Ishikawa (cell line): ENCODE measurements around the gene PCBP3.

Experiments used
- CEBPB ChIP-seq: IDR thresholded peaks from 2 replicates; pipeline ENCODE4 v1.6.1; 2012
- CREB1 ChIP-seq: IDR thresholded peaks from 2 replicates; pipeline ENCODE4 v1.6.1; 2012; ENCODE audit warnings: low read depth
- EGR1 ChIP-seq: IDR thresholded peaks from 2 replicates; pipeline ENCODE4 v1.6.1; 2012
- EP300 ChIP-seq: IDR thresholded peaks from 2 replicates; pipeline ENCODE4 v1.6.1; 2012; ENCODE audit warnings: borderline replicate concordance
- FOXM1 ChIP-seq: IDR thresholded peaks from 2 replicates; pipeline ENCODE4 v1.6.1; 2012; ENCODE audit warnings: low read depth, borderline replicate concordance
- NFIC ChIP-seq: IDR thresholded peaks from 2 replicates; pipeline ENCODE4 v1.6.1; 2012
- RAD21 ChIP-seq: IDR thresholded peaks from 2 replicates; pipeline ENCODE4 v1.6.1; 2012; ENCODE audit warnings: low read depth
- REST ChIP-seq: IDR thresholded peaks from 2 replicates; pipeline ENCODE4 v1.6.1; 2012; ENCODE audit warnings: low read depth, mild to moderate bottlenecking
- TAF1 ChIP-seq: IDR thresholded peaks from 2 replicates; pipeline ENCODE4 v1.6.1; 2012; ENCODE audit warnings: low read depth, mild to moderate bottlenecking
- TCF12 ChIP-seq: IDR thresholded peaks from 2 replicates; pipeline ENCODE4 v1.6.1; 2012; ENCODE audit warnings: low read depth
- TEAD4 ChIP-seq: IDR thresholded peaks from 2 replicates; pipeline ENCODE4 v1.6.1; 2012
- YY1 ChIP-seq: IDR thresholded peaks from 2 replicates; pipeline ENCODE4 v1.6.1; 2012; ENCODE audit warnings: low read depth
- ZBTB7A ChIP-seq: IDR thresholded peaks from 2 replicates; pipeline ENCODE4 v1.6.1; 2012; ENCODE audit warnings: low read depth
- TF ChIP-seq, protein P1 (sequence below): IDR thresholded peaks from 2 replicates; pipeline ENCODE4 v1.6.1; 2012
- TF ChIP-seq, protein P2 (sequence below): IDR thresholded peaks from 2 replicates; pipeline ENCODE4 v1.6.1; 2012

PCBP3 gene

DNA sequence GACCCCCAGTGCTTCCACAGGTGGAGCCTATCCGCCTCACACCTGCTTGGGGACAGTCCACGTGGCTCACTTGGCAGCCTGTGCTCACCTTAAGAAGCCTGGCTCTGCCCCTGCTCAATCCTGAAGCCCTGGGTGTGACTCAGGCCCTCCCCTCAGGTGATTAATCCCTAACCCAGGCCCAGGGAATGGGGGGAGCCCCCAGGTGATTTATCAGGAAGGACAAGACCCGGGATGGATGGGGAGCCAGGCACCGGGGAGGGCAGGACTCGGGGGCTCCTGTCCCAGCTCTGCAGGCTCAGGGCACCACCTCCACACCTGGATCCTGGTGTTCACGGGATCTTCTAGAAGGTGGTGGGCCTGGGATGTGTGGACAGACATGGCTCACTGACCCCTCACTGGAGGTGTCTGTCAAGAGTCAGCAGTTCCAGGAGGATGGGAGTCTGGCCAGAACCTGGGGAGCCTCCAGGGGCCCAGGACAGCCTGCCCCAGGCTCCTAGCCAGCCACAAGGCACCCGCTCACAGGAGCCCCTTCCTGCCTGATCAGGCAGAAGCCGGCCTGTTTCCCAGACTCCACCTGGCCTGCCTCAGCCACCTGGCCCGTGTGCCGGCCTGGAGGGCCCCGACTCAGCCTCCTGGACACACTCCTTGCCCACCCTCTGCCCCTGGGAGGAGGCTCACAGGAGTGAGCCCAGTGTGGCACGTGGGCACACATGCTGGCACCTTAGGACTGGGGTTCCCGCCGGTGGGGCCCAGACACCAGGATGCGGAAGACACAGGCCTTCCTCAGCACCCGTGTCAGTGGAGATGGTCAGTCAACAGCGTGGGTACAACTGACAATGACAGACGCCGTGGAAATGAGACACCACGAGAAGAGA lies 299.5 kb downstream of the PCBP3 start:
- no peak for TF ChIP-seq NFIC
- TF ChIP-seq, protein P1, sequence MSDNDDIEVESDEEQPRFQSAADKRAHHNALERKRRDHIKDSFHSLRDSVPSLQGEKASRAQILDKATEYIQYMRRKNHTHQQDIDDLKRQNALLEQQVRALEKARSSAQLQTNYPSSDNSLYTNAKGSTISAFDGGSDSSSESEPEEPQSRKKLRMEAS: no peak
- TF ChIP-seq TAF1: no peak
- TF ChIP-seq CREB1: no peak

GRCh38 chr21:45943630-45944540 lies 300.4 kb downstream of the PCBP3 start:
- no peak for TF ChIP-seq NFIC
- TF ChIP-seq TAF1: no peak
- TF ChIP-seq EGR1: no peak
- no peak for TF ChIP-seq ZBTB7A
- TF ChIP-seq, protein P2, sequence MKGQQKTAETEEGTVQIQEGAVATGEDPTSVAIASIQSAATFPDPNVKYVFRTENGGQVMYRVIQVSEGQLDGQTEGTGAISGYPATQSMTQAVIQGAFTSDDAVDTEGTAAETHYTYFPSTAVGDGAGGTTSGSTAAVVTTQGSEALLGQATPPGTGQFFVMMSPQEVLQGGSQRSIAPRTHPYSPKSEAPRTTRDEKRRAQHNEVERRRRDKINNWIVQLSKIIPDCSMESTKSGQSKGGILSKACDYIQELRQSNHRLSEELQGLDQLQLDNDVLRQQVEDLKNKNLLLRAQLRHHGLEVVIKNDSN: no peak
- TF ChIP-seq, protein P1: no peak
- TF ChIP-seq RAD21: no peak
- TF ChIP-seq TCF12: no peak
- TF ChIP-seq CEBPB: no peak

DNA sequence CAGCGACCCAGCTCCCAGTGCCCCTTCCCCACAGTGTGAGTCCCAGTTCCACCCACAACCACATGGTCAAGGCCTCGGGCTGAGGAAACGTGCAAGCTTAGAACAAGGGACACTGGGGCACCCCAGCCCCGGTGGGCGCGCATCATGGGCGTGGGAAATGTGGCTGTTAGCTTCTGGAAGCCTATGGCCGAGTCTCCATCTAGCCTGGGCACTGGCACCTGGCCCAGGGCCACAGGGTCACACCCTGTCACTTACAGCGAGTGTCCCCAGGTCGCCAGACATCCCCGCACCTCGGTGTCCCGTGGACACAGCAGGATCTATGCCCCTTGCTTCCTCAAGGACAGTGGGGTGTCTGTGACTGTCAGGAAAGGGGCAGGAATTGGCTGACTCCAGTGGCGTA lies 301.1 kb downstream of the PCBP3 start:
- no peak for TF ChIP-seq TEAD4
- TF ChIP-seq RAD21: no peak
- no peak for TF ChIP-seq ZBTB7A
- TF ChIP-seq, protein P1: no peak
- no peak for TF ChIP-seq YY1
- no peak for TF ChIP-seq EP300
- TF ChIP-seq, protein P2: no peak
- TF ChIP-seq CEBPB: no peak
- no peak for TF ChIP-seq TCF12
- no peak for TF ChIP-seq TAF1
- TF ChIP-seq REST: no peak
- TF ChIP-seq NFIC: no peak
- TF ChIP-seq FOXM1: no peak
- no peak for TF ChIP-seq EGR1
- TF ChIP-seq CREB1: no peak

- TF ChIP-seq TEAD4 (no peak), NFIC (0 out of 2 replicates have a peak, but pooled peaks have one; percentile 10), YY1 (peak; percentile 77), TAF1 (no peak), EGR1 (no peak), REST (no peak), CREB1 (no peak), EP300 (no peak), RAD21 (no peak), FOXM1 (no peak), TCF12 (0 out of 2 replicates have a peak, but pooled peaks have one; percentile 21), ZBTB7A (no peak), CEBPB (no peak)
- TF ChIP-seq, protein P1: no peak
- TF ChIP-seq, protein P2: no peak
These were observed 301.7 kb downstream of the PCBP3 start for GRCh38 chr21:45945066-45945867.
